GM12878 (cell line): Measurements from ENCODE around the gene TBCB. TPM values are rescaled to one million over a fixed set of nuclear protein-coding genes. Genes with fewer than 3 reads are reported as not detected.
A peak's percentile ranks its signal among the peaks of the same experiment; 100 is the strongest.

Source experiments
- ATF2 ChIP-seq: IDR thresholded peaks from 2 replicates; pipeline ENCODE4 v1.6.1; 2012; ENCODE audit warnings: low read length, inconsistent platforms
- CEBPB ChIP-seq, 2 experiments: fragments of 150-350 bp in 1 of 2; IDR thresholded peaks; 2 replicates each; pipeline ENCODE4 v1.6.1; 2012 to 2014; ENCODE audit warnings: low read depth in 2 of 2, low read length in 2 of 2, borderline replicate concordance in 1 of 2, inconsistent platforms in 1 of 2
- E2F4 ChIP-seq: IDR thresholded peaks from 2 replicates; pipeline ENCODE4 v1.6.1; 2012; ENCODE audit warnings: low read depth, low read length, improper control_type of control experiment
- EP300 ChIP-seq, 2 experiments: fragments of 150-350 bp in 1 of 2; IDR thresholded peaks; 2 replicates each; pipeline ENCODE4 v1.6.1; 2011 to 2012; ENCODE audit warnings: low read depth in 2 of 2, low read length in 2 of 2, borderline replicate concordance in 1 of 2, improper control_type of control experiment in 1 of 2, inconsistent platforms in 1 of 2; ENCODE audit not compliant: control insufficient read depth in 1 of 2
- FOS ChIP-seq: IDR thresholded peaks from 3 replicates; pipeline ENCODE4 v1.6.1; 2011; ENCODE audit warnings: borderline replicate concordance; ENCODE audit not compliant: insufficient read length; ENCODE audit errors: extremely low read depth
- HCFC1 ChIP-seq: fragments of 150-350 bp; IDR thresholded peaks from 2 replicates; pipeline ENCODE4 v1.6.1; 2014; ENCODE audit warnings: low read length
- IKZF1 ChIP-seq: fragments of 450-650 bp; conservative IDR thresholded peaks from 2 replicates; pipeline ENCODE4 v1.6.1; 2017; ENCODE audit warnings: antibody characterized with exemption, mild to moderate bottlenecking
- KAT2A ChIP-seq: conservative IDR thresholded peaks from 2 replicates; pipeline ENCODE4 v1.6.1; 2011; ENCODE audit warnings: low read depth, low read length; ENCODE audit not compliant: control insufficient read depth
- MEF2A ChIP-seq: IDR thresholded peaks from 2 replicates; pipeline ENCODE4 v1.6.1; 2011; ENCODE audit warnings: low read depth, mild to moderate bottlenecking, low read length, moderate library complexity; ENCODE audit not compliant: insufficient read depth
- MXI1 ChIP-seq: fragments of 150-350 bp; IDR thresholded peaks from 2 replicates; pipeline ENCODE4 v1.6.1; 2011; ENCODE audit warnings: low read depth, mild to moderate bottlenecking, inconsistent platforms, low read length, improper control_type of control experiment
- NR2C2 ChIP-seq: IDR thresholded peaks from 2 replicates; pipeline ENCODE4 v1.6.1; 2011; ENCODE audit warnings: borderline replicate concordance, low read depth; ENCODE audit not compliant: control insufficient read depth, insufficient read length
- PML ChIP-seq: IDR thresholded peaks from 2 replicates; pipeline ENCODE4 v1.6.1; 2012; ENCODE audit warnings: low read length, inconsistent platforms
- RB1 ChIP-seq: fragments of 450-650 bp; formaldehyde crosslinking; IDR thresholded peaks from 2 replicates; pipeline ENCODE4 v1.6.1; 2017; ENCODE audit warnings: mild to moderate bottlenecking, borderline replicate concordance
- SKIL ChIP-seq: fragments of 450-650 bp; IDR thresholded peaks from 2 replicates; pipeline ENCODE4 v1.6.1; 2017; ENCODE audit warnings: mild to moderate bottlenecking, low read depth, inconsistent platforms; ENCODE audit not compliant: poor library complexity, severe bottlenecking
- SRF ChIP-seq, 2 experiments: IDR thresholded peaks; 2 replicates each; pipeline ENCODE4 v1.6.1; 2011; ENCODE audit warnings: low read depth in 2 of 2, low read length in 2 of 2, mild to moderate bottlenecking in 1 of 2, moderate library complexity in 1 of 2
- SUPT20H ChIP-seq: IDR thresholded peaks from 2 replicates; pipeline ENCODE4 v1.6.1; 2011; ENCODE audit warnings: low read depth, mild to moderate bottlenecking, low read length, moderate library complexity, borderline replicate concordance; ENCODE audit not compliant: control insufficient read depth
- ZNF384 ChIP-seq: IDR thresholded peaks from 2 replicates; pipeline ENCODE4 v1.6.1; 2012; ENCODE audit warnings: low read depth, mild to moderate bottlenecking, low read length, improper control_type of control experiment, borderline replicate concordance
- polyA plus RNA-seq, 11 experiments: library from polyadenylated mRNA; depleted of rRNA in 4 of 11; unstranded in 6 of 11; stranded (reverse) in 5 of 11; fragments of >200 nt; fragmentation: Nextera tagmentation in 4 of 11; fragmentation: Illumina TruSeq in 1 of 11; extraction: Ambion mirVana in 4 of 11; extraction: Trizol in 1 of 11; gene quantifications; 1 replicate in 1 of 11; 2 replicates in 10 of 11; pipeline versions ENCODE4 v1.2.1 to v1.2.3, GENCODE V29; 2011 to 2016; ENCODE audit warnings: inconsistent platforms in 2 of 11, missing spikeins in 2 of 11, low read depth in 1 of 11
- total RNA-seq, 4 experiments: library from RNA; depleted of rRNA in 3 of 4; stranded (reverse); fragments of >200 nt in 3 of 4; fragmentation: Illumina TruSeq in 1 of 4; extraction: Trizol in 1 of 4; gene quantifications; 2 replicates each; pipeline versions ENCODE4 v1.2.1 to v1.2.3, GENCODE V29; 2013 to 2021
- TF ChIP-seq, protein P1 (sequence below): fragments of 450-650 bp; IDR thresholded peaks from 2 replicates; pipeline ENCODE4 v1.6.1; 2018; ENCODE audit warnings: borderline replicate concordance, mild to moderate bottlenecking; ENCODE audit not compliant: partially characterized antibody
- TF ChIP-seq, protein P2 (sequence below): IDR thresholded peaks from 2 replicates; pipeline ENCODE4 v1.6.1; 2011; ENCODE audit warnings: low read depth, mild to moderate bottlenecking, low read length, moderate library complexity, borderline replicate concordance; ENCODE audit errors: extremely low read depth

Gene TBCB
- total and polyA plus RNA-seq, 10 of the 15 experiments (the other 5 are each of a cell fraction or from before 2014, with no cell fraction given) = 9.4 to 193 (median 126) TPM

DNA sequence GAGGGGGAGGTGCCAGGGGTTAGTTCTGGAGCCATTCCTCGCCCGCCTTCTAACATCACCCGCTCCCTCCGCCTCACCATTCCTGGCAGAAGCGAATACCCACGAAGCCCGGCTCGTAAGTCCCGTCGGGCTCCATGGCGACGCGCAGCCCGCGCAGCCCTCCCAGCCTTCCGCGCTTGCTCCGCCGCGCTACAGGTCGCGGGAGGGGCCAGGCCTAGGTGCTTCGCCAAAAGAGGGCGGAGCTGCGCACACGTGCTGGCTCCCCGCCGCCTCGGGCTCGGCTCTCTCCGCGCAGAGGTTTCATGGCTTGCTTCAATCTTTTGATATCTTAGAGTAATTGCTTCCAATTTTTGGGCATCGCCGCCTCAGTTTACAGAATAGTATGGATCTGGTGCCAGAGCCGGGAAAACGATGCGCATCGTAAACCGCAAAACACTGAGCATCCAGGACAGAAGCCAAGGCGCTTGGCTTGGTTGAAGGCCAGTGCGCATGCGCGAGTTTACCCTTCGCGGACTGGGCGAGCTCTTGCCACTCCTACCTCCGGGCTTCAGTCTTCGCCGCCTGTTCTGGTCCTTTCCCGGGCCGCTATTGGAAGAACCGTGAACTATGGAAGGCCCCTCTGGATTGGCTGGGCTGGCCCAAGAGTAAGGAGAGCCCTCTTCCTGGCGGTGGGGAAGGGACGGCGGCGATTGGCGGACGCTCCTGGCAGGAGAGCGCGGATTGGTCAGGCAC is 381 bp upstream of the TBCB start, which contains the start of gene POLR2I (continued):
- TF ChIP-seq, protein P1, sequence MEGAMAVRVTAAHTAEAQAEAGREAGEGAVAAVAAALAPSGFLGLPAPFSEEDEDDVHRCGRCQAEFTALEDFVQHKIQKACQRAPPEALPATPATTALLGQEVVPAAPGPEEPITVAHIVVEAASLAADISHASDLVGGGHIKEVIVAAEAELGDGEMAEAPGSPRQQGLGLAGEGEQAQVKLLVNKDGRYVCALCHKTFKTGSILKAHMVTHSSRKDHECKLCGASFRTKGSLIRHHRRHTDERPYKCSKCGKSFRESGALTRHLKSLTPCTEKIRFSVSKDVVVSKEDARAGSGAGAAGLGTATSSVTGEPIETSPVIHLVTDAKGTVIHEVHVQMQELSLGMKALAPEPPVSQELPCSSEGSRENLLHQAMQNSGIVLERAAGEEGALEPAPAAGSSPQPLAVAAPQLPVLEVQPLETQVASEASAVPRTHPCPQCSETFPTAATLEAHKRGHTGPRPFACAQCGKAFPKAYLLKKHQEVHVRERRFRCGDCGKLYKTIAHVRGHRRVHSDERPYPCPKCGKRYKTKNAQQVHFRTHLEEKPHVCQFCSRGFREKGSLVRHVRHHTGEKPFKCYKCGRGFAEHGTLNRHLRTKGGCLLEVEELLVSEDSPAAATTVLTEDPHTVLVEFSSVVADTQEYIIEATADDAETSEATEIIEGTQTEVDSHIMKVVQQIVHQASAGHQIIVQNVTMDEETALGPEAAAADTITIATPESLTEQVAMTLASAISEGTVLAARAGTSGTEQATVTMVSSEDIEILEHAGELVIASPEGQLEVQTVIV = no peak
- TF ChIP-seq SUPT20H (no peak), SKIL (peak; percentile 32), IKZF1 (peak; percentile 85), CEBPB (IDR thresholded peaks at IDR 0.05; ENCODE audit: borderline replicate concordance in 1 of 2, low read depth in 2 of 2, low read length in 2 of 2) (no peak), PML (peak; percentile 78; the same call in 1 of the 2 replicates), E2F4 (peak; percentile 61), MXI1 (peak; percentile 99), FOS (peak; percentile 64), EP300 (IDR thresholded peaks at IDR 0.05; ENCODE audit: borderline replicate concordance in 1 of 2, control insufficient read depth in 1 of 2, low read depth in 2 of 2, low read length in 2 of 2) (no peak), ATF2 (no peak), RB1 (peak; percentile 66; the same call in 1 of the 2 replicates), MEF2A (no peak), ZNF384 (no peak), HCFC1 (peak; percentile 74), NR2C2 (no peak), SRF (IDR thresholded peaks at IDR 0.05; ENCODE audit: low read depth in 2 of 2, low read length in 2 of 2) (no peak), KAT2A (no peak)
- TF ChIP-seq, protein P2, sequence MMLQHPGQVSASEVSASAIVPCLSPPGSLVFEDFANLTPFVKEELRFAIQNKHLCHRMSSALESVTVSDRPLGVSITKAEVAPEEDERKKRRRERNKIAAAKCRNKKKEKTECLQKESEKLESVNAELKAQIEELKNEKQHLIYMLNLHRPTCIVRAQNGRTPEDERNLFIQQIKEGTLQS = peak; percentile 1; the same call in 1 of the 2 replicates
